ENCODE data around the gene SLC17A2. TPM values are rescaled to one million over a fixed set of nuclear protein-coding genes. Genes with fewer than 3 reads are reported as not detected.

Gene SLC17A2
- total and polyA plus RNA-seq, 2 of the 13 experiments (the other 11 are each of a cell fraction or from before 2014, with no cell fraction given) = 11.2 to 32.4 TPM

DNA sequence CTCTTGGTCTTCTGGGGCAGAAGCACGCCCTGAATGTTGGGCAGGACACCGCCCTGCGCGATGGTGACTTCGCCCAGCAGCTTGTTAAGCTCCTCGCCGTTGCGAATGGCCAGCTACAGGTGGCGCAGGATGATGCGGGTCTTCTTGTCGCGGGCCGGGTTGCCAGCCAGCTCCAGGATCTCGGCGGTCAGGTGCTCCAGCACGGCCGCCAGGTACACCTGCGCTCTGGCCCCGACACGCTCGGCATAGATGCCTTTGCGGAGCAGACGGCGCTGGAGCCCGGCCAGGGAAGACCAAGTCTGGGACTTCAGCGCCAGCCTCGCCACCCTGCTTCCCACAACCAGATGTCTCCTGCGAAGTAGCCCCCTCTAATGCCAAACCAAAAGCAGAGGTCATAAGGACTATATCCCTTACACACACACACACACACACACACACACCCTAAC is 48.4 kb downstream of the SLC17A2 start:
- FAIRE-seq (no peak), ATAC-seq (no peak), DNase-seq (ENCODE audit: low spot score) (no peak)
- Histone ChIP-seq H3K4me1 (ENCODE audit: insufficient read depth, low read length) (peaks cover 18% of the 10 kb centered on the region), H3K36me3 (replicated peaks in 1 of 2; ENCODE audit: control insufficient read depth in 1 of 2, insufficient read depth in 2 of 2, low read length in 2 of 2) (no peaks in the 10 kb centered on the region), H3K9ac (ENCODE audit: insufficient read depth, low read depth, low read length) (no peak overlapping the region), H3K27ac (ENCODE audit: extremely low read length, insufficient read depth, low read length) (no peak overlapping the region), H3K79me2 (ENCODE audit: insufficient read depth, low read length) (no peaks in the 10 kb centered on the region), H4K20me1 (ENCODE audit: insufficient read depth, low read length) (no peaks in the 10 kb centered on the region), H3K4me3 (replicated peaks in 1 of 3; ENCODE audit: insufficient read depth in 1 of 3, low read depth in 2 of 3, low read length in 3 of 3) (no peak overlapping the region), H3K27me3 (ENCODE audit: control insufficient read depth in 1 of 2, insufficient read depth in 2 of 2, low read length in 2 of 2) (no peaks in the 10 kb centered on the region), H3K4me2 (ENCODE audit: low read depth, low read length) (no peak overlapping the region), H2AFZ (ENCODE audit: low read length) (no peak overlapping the region), H3K9me3 (ENCODE audit: low read length) (no peaks in the 10 kb centered on the region)
- ChIA-PET POLR2A (no interaction called here), CTCF (ENCODE audit: low intra/inter-chr PET ratio, low total read pairs) (no interaction called here)
- TF ChIP-seq, protein P1, sequence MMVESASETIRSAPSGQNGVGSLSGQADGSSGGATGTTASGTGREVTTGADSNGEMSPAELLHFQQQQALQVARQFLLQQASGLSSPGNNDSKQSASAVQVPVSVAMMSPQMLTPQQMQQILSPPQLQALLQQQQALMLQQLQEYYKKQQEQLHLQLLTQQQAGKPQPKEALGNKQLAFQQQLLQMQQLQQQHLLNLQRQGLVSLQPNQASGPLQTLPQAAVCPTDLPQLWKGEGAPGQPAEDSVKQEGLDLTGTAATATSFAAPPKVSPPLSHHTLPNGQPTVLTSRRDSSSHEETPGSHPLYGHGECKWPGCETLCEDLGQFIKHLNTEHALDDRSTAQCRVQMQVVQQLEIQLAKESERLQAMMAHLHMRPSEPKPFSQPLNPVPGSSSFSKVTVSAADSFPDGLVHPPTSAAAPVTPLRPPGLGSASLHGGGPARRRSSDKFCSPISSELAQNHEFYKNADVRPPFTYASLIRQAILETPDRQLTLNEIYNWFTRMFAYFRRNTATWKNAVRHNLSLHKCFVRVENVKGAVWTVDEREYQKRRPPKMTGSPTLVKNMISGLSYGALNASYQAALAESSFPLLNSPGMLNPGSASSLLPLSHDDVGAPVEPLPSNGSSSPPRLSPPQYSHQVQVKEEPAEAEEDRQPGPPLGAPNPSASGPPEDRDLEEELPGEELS (CRISPR knock-in tag; IDR thresholded peaks at IDR 0.05) = no peak
- TF ChIP-seq, protein P2, sequence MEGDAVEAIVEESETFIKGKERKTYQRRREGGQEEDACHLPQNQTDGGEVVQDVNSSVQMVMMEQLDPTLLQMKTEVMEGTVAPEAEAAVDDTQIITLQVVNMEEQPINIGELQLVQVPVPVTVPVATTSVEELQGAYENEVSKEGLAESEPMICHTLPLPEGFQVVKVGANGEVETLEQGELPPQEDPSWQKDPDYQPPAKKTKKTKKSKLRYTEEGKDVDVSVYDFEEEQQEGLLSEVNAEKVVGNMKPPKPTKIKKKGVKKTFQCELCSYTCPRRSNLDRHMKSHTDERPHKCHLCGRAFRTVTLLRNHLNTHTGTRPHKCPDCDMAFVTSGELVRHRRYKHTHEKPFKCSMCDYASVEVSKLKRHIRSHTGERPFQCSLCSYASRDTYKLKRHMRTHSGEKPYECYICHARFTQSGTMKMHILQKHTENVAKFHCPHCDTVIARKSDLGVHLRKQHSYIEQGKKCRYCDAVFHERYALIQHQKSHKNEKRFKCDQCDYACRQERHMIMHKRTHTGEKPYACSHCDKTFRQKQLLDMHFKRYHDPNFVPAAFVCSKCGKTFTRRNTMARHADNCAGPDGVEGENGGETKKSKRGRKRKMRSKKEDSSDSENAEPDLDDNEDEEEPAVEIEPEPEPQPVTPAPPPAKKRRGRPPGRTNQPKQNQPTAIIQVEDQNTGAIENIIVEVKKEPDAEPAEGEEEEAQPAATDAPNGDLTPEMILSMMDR (CRISPR knock-in tag; IDR thresholded peaks at IDR 0.05) = peak; percentile 27; the same call in 1 of the 2 replicates
- 95% methylated on average over 27 of the region's 28 CpGs for WGBS (ENCODE audit: low lambda C conversion rate)
- intact Hi-C loops (cut with micrococcal nuclease; ENCODE audit: unreplicated experiment) (no loop called here), in situ Hi-C loops (cut with HindIII; ENCODE audit: extremely low pct_ligation_motif_present, low pct_unique_long_range_greater_than_20kb) (loop anchor here (5.0 to 25.0 kb wide), 2 partner anchors 165 to 620 kb away; no protein-coding TSS in a partner anchor)
- BruUV-seq (replicated peaks) = no TSS peak

DNA sequence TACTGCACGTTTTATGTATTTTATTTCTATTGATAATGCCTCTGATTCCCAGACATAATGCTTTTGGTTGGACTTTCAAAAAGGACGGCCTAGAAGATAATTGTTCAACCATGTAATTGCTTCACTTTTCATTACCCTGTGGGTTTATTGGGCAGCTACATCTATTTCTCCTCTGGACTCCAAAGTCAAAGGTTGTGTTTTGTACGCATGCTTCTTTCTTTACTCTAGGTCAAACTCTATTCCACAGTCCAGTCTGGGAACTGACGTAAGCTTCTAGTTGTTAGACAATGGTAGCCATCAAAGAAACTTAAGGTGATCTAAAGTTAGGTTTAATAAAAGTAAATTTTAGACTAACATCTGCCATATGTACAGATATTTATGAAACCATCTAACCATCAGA is 49.9 kb downstream of the SLC17A2 start:
- FAIRE-seq = no peak
- ATAC-seq = peak; percentile 50; the same call in 1 of the 3 replicates
- no TSS peak for BruUV-seq (replicated peaks)
- Histone ChIP-seq H3K4me3 (replicated peaks in 1 of 3; ENCODE audit: insufficient read depth in 1 of 3, low read depth in 2 of 3, low read length in 3 of 3) (no peak overlapping the region), H3K9me3 (ENCODE audit: low read length) (no peaks in the 10 kb centered on the region), H2AFZ (ENCODE audit: low read length) (no peak overlapping the region), H3K27ac (ENCODE audit: extremely low read length, insufficient read depth, low read length) (no peak overlapping the region), H3K36me3 (replicated peaks in 1 of 2; ENCODE audit: control insufficient read depth in 1 of 2, insufficient read depth in 2 of 2, low read length in 2 of 2) (no peaks in the 10 kb centered on the region), H4K20me1 (ENCODE audit: insufficient read depth, low read length) (no peaks in the 10 kb centered on the region), H3K27me3 (ENCODE audit: control insufficient read depth in 1 of 2, insufficient read depth in 2 of 2, low read length in 2 of 2) (no peaks in the 10 kb centered on the region), H3K79me2 (ENCODE audit: insufficient read depth, low read length) (no peaks in the 10 kb centered on the region), H3K9ac (ENCODE audit: insufficient read depth, low read depth, low read length) (no peak overlapping the region), H3K4me1 (ENCODE audit: insufficient read depth, low read length) (peaks cover 32% of the 10 kb centered on the region), H3K4me2 (ENCODE audit: low read depth, low read length) (no peak overlapping the region)
- ChIA-PET POLR2A (no interaction called here), CTCF (ENCODE audit: low intra/inter-chr PET ratio, low total read pairs) (no interaction called here)
- in situ Hi-C loops (cut with HindIII; ENCODE audit: extremely low pct_ligation_motif_present, low pct_unique_long_range_greater_than_20kb) (loop anchor here (5.0 to 25.0 kb wide), 2 partner anchors 163 to 618 kb away; no protein-coding TSS in a partner anchor), intact Hi-C loops (cut with micrococcal nuclease; ENCODE audit: unreplicated experiment) (no loop called here)
- no peak for DNase-seq (ENCODE audit: low spot score)
- 42% methylated on average over 4 of the region's 4 CpGs for WGBS (ENCODE audit: low lambda C conversion rate)
- 0 out of 2 replicates have a peak, but pooled peaks have one; percentile 9 for TF ChIP-seq RARA (CRISPR knock-in tag; IDR thresholded peaks at IDR 0.05)
- peak; percentile 51; the same call in 1 of the 2 replicates for TF ChIP-seq POGZ (CRISPR knock-in tag; IDR thresholded peaks at IDR 0.05)
- peak; percentile 32; the same call in 1 of the 2 replicates for TF ChIP-seq NFIC (IDR thresholded peaks at IDR 0.05; ENCODE audit: low read length)
- TF ChIP-seq HNF4A (CRISPR knock-in tag; IDR thresholded peaks at IDR 0.05) = peak; percentile 69
- no peak for TF ChIP-seq MTA1 (CRISPR knock-in tag; IDR thresholded peaks at IDR 0.05; ENCODE audit: borderline replicate concordance)
- TF ChIP-seq, protein P3, sequence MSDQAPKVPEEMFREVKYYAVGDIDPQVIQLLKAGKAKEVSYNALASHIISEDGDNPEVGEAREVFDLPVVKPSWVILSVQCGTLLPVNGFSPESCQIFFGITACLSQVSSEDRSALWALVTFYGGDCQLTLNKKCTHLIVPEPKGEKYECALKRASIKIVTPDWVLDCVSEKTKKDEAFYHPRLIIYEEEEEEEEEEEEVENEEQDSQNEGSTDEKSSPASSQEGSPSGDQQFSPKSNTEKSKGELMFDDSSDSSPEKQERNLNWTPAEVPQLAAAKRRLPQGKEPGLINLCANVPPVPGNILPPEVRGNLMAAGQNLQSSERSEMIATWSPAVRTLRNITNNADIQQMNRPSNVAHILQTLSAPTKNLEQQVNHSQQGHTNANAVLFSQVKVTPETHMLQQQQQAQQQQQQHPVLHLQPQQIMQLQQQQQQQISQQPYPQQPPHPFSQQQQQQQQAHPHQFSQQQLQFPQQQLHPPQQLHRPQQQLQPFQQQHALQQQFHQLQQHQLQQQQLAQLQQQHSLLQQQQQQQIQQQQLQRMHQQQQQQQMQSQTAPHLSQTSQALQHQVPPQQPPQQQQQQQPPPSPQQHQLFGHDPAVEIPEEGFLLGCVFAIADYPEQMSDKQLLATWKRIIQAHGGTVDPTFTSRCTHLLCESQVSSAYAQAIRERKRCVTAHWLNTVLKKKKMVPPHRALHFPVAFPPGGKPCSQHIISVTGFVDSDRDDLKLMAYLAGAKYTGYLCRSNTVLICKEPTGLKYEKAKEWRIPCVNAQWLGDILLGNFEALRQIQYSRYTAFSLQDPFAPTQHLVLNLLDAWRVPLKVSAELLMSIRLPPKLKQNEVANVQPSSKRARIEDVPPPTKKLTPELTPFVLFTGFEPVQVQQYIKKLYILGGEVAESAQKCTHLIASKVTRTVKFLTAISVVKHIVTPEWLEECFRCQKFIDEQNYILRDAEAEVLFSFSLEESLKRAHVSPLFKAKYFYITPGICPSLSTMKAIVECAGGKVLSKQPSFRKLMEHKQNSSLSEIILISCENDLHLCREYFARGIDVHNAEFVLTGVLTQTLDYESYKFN (CRISPR knock-in tag; conservative IDR thresholded peaks at IDR 0.05) = 0 out of 2 replicates have a peak, but pooled peaks have one; percentile 20
